Activated CD8-positive, alpha-beta memory T cell treated with anti-CD3 and anti-CD28 coated beads for 4 hours (primary cell): ENCODE data around the gene WAPL.

ENCODE experiments used
- DNase-seq, 2 donors: peaks; one replicate each; pipeline ENCODE4 v3.0.0-alpha.2; 2020; ENCODE audit warnings: low read depth in 2 of 2

The WAPL gene

DNA sequence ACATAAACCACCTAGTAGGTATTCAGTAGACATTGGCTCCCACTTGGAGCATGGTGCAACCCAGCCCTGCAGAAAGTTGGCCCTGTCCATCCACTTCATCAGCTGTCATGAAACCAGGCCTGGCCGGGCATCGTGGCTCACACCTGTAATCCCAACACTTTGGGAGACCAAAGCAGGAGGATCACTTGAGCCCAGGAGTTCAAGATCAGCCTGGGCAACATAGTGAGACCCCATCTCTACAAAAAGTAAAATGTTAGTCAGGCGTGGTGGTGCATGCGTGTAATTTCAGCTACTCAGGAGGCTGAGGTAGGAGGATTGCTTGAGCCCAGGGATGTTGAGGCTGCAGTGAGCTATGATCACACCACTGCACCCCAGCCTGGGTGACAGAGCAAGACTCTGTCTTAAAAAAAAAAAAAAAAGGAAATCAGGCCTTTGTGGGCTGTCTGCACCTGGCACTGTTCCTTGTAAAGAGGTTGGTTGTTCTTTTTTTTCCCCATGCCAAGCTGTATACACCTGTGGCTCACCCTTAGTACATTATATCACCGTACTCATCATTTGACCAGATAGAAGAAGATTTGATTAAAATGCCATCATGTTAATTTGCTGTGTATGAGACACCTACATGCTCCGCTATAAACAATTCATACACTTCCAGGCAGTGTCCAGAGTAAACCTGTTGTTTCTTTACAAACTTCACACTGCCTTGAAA, 109.6 kb downstream of the WAPL start:
- DNase-seq = no peak

DNA sequence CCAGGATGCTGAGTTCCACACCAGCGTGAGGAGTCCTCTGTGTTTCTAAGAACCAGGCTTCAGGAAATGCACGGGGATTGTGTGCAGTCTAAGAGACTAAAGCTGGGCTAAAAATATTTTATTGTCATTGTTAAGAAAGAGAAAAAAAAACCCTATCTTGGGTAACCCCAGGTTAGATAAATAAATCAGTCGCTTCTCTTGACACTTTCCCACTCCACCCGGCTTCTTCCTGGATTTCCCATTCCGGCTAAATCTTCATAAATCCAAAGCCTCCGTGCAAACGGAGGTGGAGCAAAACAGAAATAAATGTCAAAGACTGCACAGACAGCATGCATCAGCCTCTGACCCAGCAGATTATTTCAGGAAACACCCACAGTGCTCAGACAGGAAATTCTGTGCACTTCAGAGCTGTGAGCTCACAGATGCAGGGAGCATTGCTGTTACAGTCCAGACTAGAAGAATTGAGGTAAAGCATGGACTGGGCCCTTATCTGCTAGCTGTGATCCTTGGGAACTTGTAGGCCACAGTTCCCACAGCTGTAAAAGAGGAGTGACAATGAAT, 110.2 kb downstream of the WAPL start:
- DNase-seq = no peak

DNA sequence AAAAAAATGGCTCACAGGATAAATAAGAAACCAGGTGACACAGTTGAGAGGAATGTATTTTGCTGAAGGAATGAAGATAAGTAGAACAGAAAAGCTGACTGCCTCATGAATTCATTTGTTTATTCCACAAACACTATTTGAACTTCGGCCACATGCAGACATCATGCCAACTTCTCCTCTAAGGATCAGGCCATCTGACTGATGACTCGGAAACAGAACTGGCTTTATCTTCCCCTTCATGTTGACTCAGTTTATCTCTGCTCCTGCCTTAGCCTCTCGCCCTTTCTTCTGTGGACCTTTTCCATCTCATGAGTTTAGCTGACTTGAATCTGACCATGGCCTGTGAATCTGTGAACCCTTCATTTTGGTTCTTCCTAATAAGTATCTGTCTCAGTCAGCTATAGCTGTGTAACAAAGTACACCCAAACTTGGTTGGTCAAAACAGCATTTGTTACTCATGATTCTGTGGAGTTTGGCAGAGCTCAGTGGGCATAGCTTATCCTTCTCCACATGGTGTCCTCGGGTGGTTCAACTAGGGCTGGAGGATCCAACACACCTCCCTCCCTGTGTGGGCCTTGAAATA, 111.0 kb downstream of the WAPL start:
- no peak for DNase-seq

DNA sequence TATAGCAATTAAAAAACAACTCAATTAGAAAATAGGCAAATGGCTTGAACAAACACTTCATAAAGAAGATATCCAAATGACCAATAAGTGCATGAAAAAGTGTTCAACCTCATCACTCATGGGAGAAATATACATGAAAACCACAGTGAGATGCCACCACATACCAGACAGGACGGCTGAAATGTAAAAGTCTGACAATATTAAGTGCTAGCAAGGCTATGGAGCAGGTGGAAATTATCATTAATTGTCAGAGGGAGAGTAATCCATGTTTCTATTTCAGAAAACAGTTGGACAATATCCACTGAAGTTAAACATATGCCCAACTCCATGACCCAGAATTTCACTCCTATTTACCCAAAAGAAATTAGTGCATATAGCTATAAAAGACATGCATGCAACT, 112.4 kb downstream of the WAPL start:
- no peak for DNase-seq

DNA sequence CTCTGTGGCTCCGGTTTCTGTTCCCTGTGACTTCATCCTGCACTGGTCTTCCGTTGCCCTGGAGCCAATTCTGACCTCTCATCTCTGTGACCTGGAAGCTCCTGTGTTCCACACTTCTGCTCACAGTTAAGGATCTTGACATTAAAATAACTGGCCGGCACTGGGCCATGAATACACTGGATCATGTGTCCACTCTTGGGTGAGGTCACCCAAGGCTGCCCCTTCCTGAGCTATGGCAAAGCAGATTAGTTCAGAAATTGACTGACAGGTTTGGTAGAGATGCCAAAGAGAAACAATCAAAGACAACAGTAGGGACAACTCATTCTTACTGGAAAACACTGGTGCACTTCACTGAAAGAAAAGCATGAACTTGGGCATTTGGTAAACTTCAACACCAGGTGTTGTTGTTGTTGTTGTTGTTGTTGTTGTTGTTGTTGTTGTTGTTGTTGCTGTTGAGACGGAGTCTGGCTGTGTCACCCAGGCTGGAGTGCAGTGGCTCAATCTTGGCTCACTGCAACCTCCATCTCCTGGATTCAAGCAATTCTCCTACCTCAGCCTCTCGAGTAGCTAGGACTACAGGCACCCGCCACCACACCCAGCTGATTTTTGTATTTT, 118.3 kb downstream of the WAPL start:
- no peak for DNase-seq

DNA sequence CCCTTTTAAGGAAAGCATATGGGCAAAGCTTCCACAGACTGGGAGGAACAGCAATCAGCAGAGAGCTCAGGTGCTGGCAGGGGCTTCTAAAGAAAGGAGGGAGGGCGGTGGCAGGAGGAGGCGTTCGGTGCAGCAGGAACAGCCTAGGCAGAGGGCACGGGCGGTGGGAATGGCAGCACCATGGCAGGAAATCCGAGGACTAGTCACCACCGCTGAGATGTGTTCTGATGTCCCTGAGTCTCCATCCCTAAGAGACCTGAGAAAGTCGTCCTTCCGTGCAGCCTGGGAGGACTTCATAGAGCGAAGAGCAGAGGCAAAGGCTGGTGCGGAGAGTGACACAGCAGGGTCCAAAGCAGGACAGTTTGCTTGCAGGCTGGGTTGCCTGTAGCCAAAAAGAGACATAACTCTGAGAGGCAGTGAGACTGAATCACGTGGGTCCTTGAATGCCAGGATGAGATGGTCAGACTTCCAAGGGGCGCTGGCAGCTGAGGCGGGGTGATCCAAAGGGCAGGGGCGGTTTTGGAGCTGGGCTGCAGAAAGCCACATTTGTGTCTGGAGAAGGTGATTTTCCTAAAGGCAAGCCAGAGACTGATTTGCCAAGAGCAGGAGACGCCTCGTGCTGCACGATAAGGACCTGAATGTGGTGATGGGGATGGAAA, 119.2 kb downstream of the WAPL start:
- no peak for DNase-seq

DNA sequence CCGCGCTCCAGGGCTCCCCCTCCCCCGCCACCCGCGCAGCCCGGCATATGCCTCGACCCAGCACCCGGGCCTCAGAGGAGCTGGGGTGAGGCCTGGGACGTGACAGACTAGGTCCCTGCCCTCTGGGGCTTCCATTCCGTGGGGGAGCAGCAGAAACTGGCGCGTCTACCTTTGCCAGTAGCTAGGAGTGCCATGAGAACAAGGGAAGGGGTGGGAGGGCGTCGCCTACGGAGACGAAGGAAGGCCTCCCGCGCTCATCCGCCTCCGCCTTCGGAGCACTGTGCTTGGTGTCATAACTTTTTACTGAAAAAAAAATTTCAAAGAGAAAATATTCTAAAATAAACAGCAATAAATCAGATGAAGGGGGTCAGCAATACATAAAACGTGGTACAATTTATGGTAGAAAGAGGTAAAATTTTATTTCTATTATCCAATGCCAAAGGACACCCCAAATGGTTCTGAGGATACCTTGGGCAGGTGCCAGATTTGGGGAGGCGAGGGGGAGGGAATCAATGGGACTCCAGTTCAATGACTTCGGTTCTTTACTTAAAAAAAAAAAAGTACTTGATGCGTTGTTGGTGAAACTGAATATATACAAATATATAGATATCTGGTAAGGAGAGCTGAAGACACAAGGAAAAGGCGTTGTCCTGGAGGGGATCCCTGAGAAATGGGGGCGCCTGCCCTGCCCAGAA, 119.9 kb downstream of the WAPL start:
- DNase-seq = no peak

DNA sequence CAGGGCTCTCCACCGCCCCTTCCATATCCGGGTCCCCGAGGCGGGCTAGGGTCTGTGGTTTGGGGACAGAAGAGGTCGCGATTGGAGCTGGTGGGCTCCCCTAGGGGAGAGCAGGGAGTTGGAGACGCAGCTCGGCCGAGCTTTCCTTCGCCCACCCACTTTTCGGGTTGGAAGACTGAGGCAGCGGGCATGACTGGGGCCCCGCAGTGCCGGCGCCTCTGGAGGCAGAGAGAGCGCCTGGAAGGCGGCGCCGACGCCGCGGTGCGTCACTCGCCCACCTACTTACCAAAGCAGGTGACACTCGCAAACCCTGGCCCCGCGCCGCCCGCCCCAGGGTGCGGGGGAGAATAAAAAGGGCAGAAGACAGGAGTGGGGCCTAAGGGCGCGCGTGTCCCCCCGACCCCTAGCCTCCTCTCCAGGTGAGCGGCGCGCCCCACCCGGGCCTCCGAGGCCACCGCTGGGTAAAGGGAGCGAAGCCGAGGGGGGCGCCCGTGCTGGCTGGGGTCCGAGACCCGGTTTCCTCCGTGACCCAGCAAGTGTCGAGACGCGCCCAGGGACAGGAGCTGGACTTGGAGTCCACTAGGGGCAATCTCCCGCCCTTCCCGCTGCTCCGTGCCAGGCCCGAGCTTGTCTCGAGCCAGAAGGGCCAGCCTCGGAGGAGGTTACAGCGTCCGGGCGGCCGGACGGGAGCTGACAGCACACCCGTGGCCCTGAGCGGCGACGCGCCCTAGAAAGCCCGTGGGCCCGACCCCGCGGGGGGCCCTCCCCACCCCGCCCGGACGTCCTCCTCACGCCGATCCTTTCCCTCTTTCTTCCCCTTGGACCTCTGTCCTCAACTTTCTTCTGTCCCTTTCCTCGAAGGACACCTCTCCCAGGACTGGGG, 120.6 kb downstream of the WAPL start:
- peak; percentile 59 to 68 for DNase-seq

DNA sequence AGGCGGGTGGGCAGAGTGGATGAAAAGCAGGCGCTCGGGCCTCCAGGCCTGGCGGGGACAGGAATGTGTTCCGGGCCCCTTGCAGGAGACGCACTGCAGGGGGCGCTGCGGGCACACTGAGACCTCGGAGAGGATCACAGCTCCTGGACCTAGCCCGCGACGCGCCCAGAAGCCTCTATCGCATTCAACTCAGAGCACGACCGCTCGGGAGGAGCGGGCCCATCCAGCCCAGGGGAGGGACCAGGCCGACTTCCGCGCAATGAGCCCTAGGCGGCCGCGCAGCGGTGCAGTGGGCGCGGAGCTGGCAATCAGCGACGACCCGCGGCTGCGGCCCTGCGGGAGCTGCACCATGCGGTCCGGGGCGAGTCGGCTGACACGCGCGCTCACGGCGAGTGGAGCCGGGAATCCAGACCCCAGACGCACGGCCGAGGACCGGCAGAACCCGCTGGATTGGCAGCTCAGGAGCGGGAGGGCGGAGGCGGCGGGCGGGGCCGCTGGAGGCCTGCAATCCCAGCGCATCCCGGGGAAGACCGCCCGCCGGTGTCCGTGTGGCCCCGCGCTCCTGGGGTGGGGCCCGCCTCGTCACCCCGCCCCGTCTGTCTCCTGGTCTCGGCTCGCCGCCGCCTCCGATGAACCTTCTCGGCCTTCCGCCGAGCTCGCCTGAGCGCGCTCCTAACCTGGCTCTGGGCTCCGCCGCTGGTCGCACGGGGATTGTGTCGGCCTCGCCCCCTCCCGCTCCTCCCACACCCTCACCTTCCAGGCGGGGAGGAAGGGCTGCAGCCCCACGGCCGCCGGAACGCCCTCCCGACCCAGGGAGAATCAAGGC, 121.5 kb downstream of the WAPL start:
- DNase-seq = peak; percentile 83 to 89

DNA sequence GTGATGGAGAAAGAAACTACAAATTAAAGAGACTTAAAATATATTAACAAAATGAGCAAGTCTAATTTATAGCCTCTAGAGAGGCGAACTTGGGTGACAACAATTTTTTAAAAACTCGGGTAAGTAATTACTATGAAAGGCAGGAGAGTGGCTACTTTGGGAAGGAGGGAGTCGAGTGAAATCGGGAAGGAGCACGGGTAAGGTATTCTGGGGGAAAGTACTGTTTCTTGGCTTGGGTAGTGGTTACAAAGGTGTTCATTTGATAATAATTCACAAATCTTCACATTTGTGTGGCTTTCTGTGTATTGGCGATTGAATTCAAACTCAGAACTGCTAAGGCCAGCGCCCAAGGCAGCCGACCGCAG, 122.1 kb downstream of the WAPL start:
- no peak for DNase-seq

DNA sequence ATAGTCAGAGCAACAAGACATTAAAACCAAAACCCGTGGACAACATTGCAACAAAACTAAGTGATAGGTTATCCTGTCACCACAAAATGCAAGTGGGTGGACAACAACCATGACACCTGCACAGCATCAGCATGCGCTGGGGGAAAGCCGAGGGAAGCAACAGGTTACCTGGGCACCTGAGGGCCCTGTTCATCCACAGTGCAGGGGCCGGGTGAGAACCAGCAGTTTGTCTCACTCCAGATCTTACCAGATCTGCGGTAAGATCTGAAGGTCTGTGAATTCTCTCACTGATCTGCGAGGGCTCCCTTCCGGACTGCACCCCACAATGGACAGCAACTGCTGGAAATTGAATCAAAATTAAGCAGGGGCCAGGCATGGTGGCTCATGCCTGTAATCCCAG, 124.5 kb downstream of the WAPL start:
- DNase-seq = no peak

DNA sequence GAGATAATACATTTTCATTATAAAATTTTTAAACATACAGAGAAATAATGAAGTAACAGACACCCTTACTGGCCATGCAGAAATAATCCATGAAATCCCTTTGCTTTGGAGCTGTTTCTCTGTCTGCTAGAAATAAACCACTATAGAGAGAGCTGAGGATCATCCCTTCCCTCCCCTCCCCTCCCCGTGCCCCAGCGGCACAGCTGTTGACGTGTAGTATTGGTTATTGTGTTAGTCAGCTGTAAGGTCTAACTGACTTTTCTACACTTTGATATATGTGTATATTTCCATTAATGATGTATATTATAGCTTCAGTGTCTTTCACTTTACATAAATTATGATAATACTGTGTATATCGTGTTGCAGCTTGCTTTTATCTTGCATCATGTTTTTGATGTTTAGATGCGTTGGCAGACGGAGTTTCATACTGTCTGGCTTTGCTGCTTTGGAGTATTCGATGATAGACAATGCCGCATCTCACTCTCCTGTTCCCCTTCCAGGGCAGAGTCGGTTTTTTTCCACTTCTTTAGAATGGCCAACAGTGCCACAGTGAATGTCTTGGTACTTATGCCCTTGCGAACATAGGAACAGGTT, 127.6 kb downstream of the WAPL start:
- no peak for DNase-seq

DNA sequence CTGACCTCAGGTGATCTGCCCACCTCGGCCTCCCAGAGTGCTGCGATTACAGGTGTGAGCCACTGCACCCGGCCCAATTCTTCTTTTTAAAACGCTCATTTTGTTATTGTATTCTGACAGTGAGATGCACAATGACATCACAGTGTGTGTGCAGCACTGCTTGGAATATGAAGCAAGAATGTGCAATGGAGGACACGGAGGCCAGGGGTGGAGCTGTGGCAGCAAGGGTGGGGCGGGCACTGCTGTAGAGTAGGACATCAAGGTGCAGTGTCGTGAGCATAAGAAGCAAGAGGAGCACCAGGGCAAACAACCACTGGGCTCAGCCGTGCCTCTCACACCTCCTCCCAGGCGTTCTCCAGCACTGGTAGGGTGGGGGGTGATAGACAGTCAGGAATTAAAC, 128.2 kb downstream of the WAPL start:
- no peak for DNase-seq

DNA sequence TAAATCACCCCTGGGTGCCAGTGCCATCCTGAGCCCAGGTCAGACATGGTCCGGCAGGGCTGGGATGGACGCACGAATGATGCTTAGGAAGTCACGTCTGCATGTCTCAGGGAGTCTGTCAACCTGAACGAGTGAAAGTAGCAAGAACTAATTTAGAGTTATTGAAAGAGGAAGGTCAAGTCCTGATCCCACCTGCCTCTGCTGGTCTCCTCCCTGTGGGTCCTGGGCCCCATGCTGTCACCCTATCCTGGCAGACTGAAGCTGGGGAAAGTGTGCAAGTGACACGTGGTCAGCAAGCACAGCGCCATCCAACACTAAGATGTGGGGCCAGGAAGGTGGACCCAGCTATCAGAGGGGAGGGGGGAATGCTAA, 128.9 kb downstream of the WAPL start:
- DNase-seq = no peak

DNA sequence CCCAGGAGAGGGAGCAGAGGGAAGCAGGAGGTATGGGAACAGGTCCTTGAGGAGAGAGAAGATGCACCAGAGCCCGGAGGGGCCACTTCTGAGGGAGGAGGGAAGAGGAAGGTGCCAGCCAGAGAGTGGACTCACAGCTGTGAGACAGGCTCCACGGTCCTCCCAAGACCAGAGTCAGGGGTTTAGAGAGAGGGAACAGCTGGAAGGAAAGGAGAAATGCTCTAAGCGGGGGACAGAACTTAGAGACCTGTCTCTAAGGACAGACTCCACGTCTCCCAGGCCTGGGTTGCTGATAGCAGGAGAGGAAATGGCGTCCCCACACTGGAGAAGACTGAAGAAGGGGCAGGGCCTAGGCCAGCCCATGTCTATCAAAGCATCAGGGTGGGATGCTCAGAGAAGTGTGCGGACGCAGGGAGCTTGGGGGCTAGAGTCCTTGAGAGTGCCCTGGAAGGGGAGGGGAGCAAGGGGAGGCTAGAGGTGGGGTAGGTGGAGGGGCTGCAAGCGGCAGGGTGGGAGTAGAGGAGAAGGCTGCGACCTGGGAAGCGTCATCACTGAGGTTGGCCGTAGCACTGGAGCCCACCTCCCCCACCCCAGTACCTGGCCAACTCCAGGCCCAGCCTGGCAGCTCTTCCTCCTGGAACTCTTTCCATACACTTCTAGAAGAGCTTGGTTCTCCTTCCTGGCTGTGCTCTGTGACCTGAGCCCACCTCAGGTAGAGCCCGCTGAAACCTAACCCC, 129.4 kb downstream of the WAPL start:
- DNase-seq = no peak

DNA sequence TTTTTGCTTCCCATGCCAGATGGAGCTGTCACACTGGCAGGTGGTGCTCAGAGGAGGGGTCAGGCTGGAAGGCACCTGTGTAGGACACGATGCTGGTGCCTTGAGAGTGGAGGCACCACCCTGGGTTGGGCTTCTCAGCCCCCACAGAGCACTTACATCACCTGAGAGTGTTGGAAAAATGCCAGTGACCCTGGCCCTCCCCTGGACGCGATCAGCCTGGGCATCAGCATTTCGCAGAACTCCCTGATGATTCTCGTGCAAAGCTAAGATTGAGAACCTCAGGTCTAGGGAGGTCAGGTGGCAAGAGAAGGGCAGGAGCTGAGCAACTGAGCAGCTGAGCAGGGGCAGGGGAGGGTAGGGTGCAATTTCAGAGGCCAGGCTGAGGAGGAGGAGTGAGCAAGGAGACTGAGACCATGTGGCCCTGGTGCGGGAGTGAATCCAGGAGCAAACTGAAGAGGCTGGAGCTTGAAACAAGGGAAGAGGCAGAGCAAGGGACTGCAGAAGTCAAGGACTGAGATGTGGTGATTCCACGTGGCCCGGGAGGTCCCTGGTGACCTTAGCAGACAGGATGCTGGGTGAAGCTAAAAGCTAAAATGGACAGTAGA, 130.3 kb downstream of the WAPL start:
- no peak for DNase-seq

DNA sequence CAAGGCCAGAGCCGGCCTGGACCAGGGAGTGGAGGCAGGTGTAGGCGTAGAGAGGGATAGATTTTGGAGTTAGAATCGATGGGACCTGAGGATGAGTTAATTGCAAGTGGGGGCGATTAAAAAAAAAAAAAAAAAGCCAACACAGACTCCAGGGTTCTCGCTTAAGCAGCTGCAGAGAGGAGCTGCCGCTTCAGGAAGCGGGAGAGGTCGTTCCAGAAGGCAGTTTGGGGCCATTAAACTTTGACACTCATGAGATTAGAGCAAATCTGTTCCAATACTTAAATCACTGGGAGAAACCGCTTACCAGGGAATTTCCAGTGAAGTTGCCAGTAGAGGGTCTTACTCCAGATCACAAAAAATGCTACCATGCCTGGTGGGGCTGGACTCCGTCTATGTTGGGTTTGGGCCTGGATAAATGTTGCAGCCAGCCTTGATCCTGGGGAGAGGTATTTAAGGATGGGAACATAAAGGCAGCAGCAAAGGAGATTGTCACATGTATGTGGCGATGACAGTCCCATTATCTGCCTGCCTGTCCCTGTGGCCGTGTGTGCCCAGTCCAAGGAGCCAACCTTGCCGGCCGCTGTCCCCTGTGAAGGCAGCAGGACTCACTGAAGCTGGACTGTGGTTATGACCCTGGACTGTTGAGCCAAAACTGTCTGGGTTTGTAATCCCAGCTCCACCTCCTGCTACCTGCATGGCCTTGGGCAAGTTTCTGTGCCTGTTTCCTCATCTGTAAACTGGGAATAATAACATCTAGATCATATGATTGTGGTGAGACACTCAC, 131.1 kb downstream of the WAPL start:
- DNase-seq = no peak
